ENCODE measurements around the gene TRIM26. TPM values are rescaled to one million over a fixed set of nuclear protein-coding genes. Genes with fewer than 3 reads are reported as not detected.

TRIM26 gene
- total RNA-seq, 1 experiment from 2014 or later, result 56.4 TPM

GRCh38 chr6:30200551-30201281 lies 12.5 kb downstream of the TRIM26 start:
- Histone ChIP-seq H3K27me3 (replicated peaks) (no peaks in the 10 kb centered on the region), H3K27ac (no peak overlapping the region), H3K4me3 (no peak overlapping the region), H3K36me3 (peaks cover 57% of the 10 kb centered on the region), H3K4me1 (replicated peaks) (no peaks in the 10 kb centered on the region), H3K9me3 (replicated peaks) (no peaks in the 10 kb centered on the region)
- DNase-seq (ENCODE audit: low read depth in 1 of 2, low spot score in 2 of 2), result no peak

- H3K36me3 ChIP-seq, result peaks cover 67% of the 10 kb centered on the region
- no peaks in the 10 kb centered on the region for H3K4me1 ChIP-seq (replicated peaks)
- no peak overlapping the region for H3K4me3 ChIP-seq
- no peaks in the 10 kb centered on the region for H3K27me3 ChIP-seq (replicated peaks)
- DNase-seq (ENCODE audit: low read depth in 1 of 2, low spot score in 2 of 2), result no peak
- no peak overlapping the region for H3K27ac ChIP-seq
- H3K9me3 ChIP-seq (replicated peaks), result no peaks in the 10 kb centered on the region
Measured at GRCh38 chr6:30198166-30199084, 14.8 kb downstream of the TRIM26 start.

- no peak overlapping the region for H3K4me3 ChIP-seq
Measured at GRCh38 chr6:30196376-30196775, 16.8 kb downstream of the TRIM26 start.

GRCh38 chr6:30195951-30196350 lies 17.3 kb downstream of the TRIM26 start:
- Histone ChIP-seq H3K9me3 (replicated peaks) (no peaks in the 10 kb centered on the region), H3K4me3 (no peak overlapping the region), H3K27ac (no peak overlapping the region), H3K4me1 (replicated peaks) (no peaks in the 10 kb centered on the region), H3K27me3 (replicated peaks) (no peaks in the 10 kb centered on the region), H3K36me3 (peaks cover 81% of the 10 kb centered on the region)
- no peak for DNase-seq (ENCODE audit: low read depth in 1 of 2, low spot score in 2 of 2)

More at GRCh38 chr6:30196376-30196775, 16.8 kb downstream of the TRIM26 start:
- Histone ChIP-seq H3K4me1 (replicated peaks) (no peaks in the 10 kb centered on the region), H3K27ac (no peak overlapping the region), H3K9me3 (replicated peaks) (no peaks in the 10 kb centered on the region), H3K36me3 (peaks cover 83% of the 10 kb centered on the region), H3K27me3 (replicated peaks) (no peaks in the 10 kb centered on the region)
- DNase-seq (ENCODE audit: low read depth in 1 of 2, low spot score in 2 of 2), result no peak

GRCh38 chr6:30194797-30195690 lies 18.2 kb downstream of the TRIM26 start:
- H3K9me3 ChIP-seq (replicated peaks), result no peaks in the 10 kb centered on the region
- H3K4me1 ChIP-seq (replicated peaks), result no peaks in the 10 kb centered on the region
- H3K27ac ChIP-seq, result no peak overlapping the region
- H3K27me3 ChIP-seq (replicated peaks), result no peaks in the 10 kb centered on the region
- H3K36me3 ChIP-seq, result peaks cover 81% of the 10 kb centered on the region
- H3K4me3 ChIP-seq, result no peak overlapping the region
- DNase-seq (ENCODE audit: low read depth in 1 of 2, low spot score in 2 of 2), result no peak

GRCh38 chr6:30192076-30192475 lies 21.1 kb downstream of the TRIM26 start:
- DNase-seq (ENCODE audit: low read depth in 1 of 2, low spot score in 2 of 2), result no peak
- Histone ChIP-seq H3K9me3 (replicated peaks) (no peaks in the 10 kb centered on the region), H3K27ac (no peak overlapping the region), H3K27me3 (replicated peaks) (no peaks in the 10 kb centered on the region), H3K4me1 (replicated peaks) (no peaks in the 10 kb centered on the region), H3K36me3 (peaks cover 78% of the 10 kb centered on the region), H3K4me3 (no peak overlapping the region)

GRCh38 chr6:30188541-30188940 lies 24.7 kb downstream of the TRIM26 start:
- no peaks in the 10 kb centered on the region for H3K4me1 ChIP-seq (replicated peaks)
- no peak for DNase-seq (ENCODE audit: low read depth in 1 of 2, low spot score in 2 of 2)
- no peaks in the 10 kb centered on the region for H3K27me3 ChIP-seq (replicated peaks)
- H3K9me3 ChIP-seq (replicated peaks), result no peaks in the 10 kb centered on the region
- peaks cover 75% of the 10 kb centered on the region for H3K36me3 ChIP-seq
- no peak overlapping the region for H3K27ac ChIP-seq
- H3K4me3 ChIP-seq, result no peak overlapping the region

- Histone ChIP-seq H3K27me3 (replicated peaks) (no peaks in the 10 kb centered on the region), H3K36me3 (peaks cover 54% of the 10 kb centered on the region), H3K4me1 (replicated peaks) (no peaks in the 10 kb centered on the region), H3K27ac (no peak overlapping the region), H3K4me3 (no peak overlapping the region), H3K9me3 (replicated peaks) (peaks cover 3% of the 10 kb centered on the region; the same call in 1 of the 2 replicates)
- DNase-seq (ENCODE audit: low read depth in 1 of 2, low spot score in 2 of 2), result peak in 1 of 2 experiments; percentile 33
Measured at GRCh38 chr6:30185846-30186484, 27.2 kb downstream of the TRIM26 start.

- H3K27me3 ChIP-seq (replicated peaks), result no peaks in the 10 kb centered on the region
- H3K4me3 ChIP-seq, result no peak overlapping the region
- peaks cover 12% of the 10 kb centered on the region for H3K9me3 ChIP-seq (replicated peaks)
- peaks cover 40% of the 10 kb centered on the region for H3K36me3 ChIP-seq
- no peaks in the 10 kb centered on the region for H3K4me1 ChIP-seq (replicated peaks)
- DNase-seq (ENCODE audit: low read depth in 1 of 2, low spot score in 2 of 2), result no peak
- no peak overlapping the region for H3K27ac ChIP-seq
Measured at GRCh38 chr6:30184417-30185031, 28.7 kb downstream of the TRIM26 start.

GRCh38 chr6:30180145-30180544 lies 33.1 kb downstream of the TRIM26 start:
- DNase-seq (ENCODE audit: low read depth in 1 of 2, low spot score in 2 of 2), result no peak
- Histone ChIP-seq H3K27ac (no peak overlapping the region), H3K27me3 (replicated peaks) (peaks cover 26% of the 10 kb centered on the region), H3K36me3 (peaks cover 4% of the 10 kb centered on the region), H3K4me3 (no peak overlapping the region), H3K9me3 (replicated peaks) (peaks cover 12% of the 10 kb centered on the region), H3K4me1 (replicated peaks) (no peaks in the 10 kb centered on the region)

- no peak for DNase-seq (ENCODE audit: low read depth in 1 of 2, low spot score in 2 of 2)
- H3K4me1 ChIP-seq (replicated peaks), result no peaks in the 10 kb centered on the region
- no peaks in the 10 kb centered on the region for H3K36me3 ChIP-seq
- peaks cover 12% of the 10 kb centered on the region for H3K9me3 ChIP-seq (replicated peaks)
- H3K27ac ChIP-seq, result no peak overlapping the region
- H3K4me3 ChIP-seq, result no peak overlapping the region
- H3K27me3 ChIP-seq (replicated peaks), result peaks cover 40% of the 10 kb centered on the region
Measured at GRCh38 chr6:30178837-30179236, 34.4 kb downstream of the TRIM26 start.

- Histone ChIP-seq H3K27ac (no peak overlapping the region), H3K36me3 (no peaks in the 10 kb centered on the region), H3K4me3 (no peak overlapping the region), H3K9me3 (replicated peaks) (peaks cover 6% of the 10 kb centered on the region), H3K27me3 (replicated peaks) (peaks cover 58% of the 10 kb centered on the region), H3K4me1 (replicated peaks) (0 out of 2 replicates have a peak, but pooled peaks cover 3% of the 10 kb centered on the region)
- no peak for DNase-seq (ENCODE audit: low read depth in 1 of 2, low spot score in 2 of 2)
Measured at GRCh38 chr6:30175765-30176164, 37.4 kb downstream of the TRIM26 start.
